T-helper 22 cell (primary cell): ENCODE results near the gene MINDY3.
"Not testable (repeated sequence)": the region's sequence is repeated elsewhere in the genome, so short reads cannot be mapped to it uniquely, and the experiment has no call there.

Source experiments
- DNase-seq: peaks from one replicate; pipeline ENCODE4 v3.0.0-alpha.2; 2020; ENCODE audit warnings: low read depth

MINDY3 gene

GRCh38 chr10:15780353-15781135 lies 79.8 kb downstream of the MINDY3 start:
- DNase-seq: no peak

- DNase-seq: no peak
Observed at GRCh38 chr10:15775513-15775912, 84.8 kb downstream of the MINDY3 start.

GRCh38 chr10:15774534-15774933 lies 85.8 kb downstream of the MINDY3 start:
- DNase-seq: not testable (repeated sequence)

DNA sequence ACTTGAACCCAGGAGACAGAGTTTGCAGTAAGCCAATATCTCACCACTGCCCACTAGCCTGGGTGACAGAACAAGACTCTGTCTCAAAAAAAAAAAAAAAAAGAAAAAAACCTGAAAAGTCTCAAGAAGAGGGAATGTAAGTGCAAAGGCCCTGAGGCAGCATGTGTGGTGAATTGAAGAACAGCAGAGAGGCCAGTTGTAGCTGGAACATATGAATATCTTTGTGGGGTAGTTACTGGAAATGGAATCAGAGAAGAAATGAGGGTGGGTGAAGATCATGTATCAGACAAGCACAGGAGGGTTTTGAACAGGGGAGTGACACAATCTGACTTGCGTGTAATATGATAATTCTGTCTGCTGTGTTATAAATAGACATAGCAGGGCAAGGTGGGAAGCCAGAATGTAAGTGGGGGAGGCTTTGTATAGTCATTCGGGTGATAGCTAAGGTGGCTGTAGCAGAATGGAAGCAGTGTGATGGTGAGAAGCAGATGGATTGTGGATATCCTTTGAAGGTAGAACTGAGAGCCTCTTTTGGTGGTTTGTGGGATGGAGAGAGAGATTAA lies 95.3 kb downstream of the MINDY3 start:
- no peak for DNase-seq

DNA sequence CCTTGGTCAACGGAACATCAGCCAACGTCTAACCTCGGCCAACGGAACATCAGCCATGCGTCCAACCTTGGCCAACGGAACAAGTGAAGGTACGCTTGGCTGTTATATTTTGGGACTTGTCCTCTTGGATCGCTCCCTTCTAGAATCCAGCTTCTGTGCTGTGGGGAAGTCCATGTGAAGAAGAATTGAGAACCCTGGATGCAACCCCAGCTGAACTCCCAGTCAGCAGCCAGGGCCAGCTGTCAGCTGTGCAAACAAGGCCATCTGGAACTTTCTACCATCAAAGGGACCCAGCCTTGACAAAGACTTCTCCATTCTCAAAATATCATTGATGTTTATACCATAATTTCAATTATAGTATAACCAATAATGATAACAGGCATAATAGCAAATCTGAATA lies 97.3 kb downstream of the MINDY3 start:
- DNase-seq: no peak

DNA sequence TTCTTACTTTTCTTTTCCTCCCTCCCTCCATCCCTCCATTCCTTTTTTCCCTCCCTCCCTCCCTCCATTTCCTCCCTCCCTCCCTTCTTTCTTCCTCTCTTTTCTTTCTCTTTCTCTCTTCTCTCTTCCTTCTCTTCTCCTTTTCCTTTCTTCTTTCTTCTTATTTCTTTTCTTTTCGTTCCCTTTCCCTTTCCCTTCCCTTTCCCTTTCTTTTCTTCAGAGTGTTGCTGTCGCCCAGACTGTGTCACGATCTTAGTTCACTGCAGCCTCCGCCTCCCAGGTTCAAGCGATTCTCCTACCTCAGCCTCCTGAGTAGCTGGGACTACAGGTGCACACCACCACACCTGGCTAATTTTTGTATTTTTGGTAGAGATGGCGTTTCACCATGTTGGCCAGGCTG lies 98.1 kb downstream of the MINDY3 start:
- not testable (repeated sequence) for DNase-seq

DNA sequence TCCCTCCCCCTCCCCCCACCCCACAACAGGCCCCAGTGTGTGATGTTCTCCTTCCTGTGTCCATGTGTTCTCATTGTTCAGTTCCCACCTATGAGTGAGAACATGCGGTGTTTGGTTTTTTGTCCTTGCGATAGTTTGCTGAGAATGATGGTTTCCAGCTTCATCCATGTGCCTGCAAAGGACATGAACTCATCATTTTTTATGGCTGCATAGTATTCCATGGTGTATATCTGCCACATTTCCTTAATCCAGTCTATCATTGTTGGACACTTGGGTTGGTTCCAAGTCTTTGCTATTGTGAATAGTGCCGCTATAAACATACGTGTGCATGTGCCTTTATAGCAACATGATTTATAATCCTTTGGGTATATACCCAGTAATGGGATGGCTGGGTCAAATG lies 99.1 kb downstream of the MINDY3 start:
- not testable (repeated sequence) for DNase-seq

GRCh38 chr10:15760681-15761080 lies 99.6 kb downstream of the MINDY3 start:
- no peak for DNase-seq

DNA sequence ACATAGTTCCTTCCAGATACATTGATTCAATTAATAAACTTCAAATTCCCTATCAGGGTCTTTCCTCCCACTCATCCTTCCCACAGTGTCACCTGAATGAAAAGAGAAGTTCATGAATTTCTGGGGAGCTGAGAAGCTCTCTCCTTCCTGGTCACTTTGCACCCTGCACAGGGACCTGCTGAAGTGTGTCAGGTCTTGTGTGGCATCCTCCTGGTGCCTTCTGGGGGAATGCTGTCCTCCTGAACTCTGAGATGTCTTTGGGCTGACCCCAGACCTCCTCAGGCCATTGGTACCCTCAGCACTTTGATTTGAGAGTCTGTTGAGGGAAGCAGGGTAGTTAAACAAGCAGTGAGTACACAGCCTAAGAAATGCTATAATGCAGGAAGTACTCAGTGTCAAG lies 101.0 kb downstream of the MINDY3 start:
- no peak for DNase-seq

DNA sequence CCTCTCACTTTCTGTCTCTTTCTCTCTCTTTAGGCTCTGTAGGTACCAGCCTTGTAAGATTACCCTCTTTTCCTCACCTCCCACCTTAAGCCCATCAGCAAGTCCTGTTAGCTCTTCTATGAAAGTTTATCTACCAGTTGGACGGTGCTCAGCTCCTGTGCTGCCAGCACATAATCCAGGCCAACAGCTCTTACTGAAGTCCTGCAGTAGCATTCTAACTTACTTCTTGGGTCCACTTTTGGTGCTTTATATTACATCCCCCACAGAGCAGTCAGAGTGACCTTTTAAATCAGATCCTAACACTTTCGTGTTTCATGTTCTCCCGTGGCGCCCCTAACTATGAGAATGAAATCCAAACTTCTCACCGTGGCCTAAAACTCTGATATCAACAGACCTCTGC lies 101.7 kb downstream of the MINDY3 start:
- no peak for DNase-seq

- DNase-seq: no peak
Observed at GRCh38 chr10:15754937-15755336, 105.4 kb downstream of the MINDY3 start.

DNA sequence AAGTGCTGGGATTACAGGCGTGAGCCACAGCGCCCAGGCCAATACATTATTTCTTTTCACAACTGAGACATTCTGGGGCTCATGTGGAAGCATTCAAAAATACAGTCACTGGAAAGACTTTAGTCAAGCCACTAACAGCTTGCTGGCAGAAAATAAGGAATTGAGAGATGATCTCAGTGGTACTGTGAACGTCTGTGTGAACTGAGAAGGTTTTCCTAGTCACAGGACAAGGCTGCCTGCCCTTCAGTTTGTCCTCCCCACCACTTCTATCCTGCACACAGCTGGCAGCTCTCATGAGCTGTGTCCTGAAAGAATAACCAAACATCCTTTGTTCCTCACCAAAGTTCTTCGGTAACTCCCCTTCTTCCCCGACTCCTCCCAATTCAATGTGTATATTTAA lies 109.3 kb downstream of the MINDY3 start:
- DNase-seq: no peak

DNA sequence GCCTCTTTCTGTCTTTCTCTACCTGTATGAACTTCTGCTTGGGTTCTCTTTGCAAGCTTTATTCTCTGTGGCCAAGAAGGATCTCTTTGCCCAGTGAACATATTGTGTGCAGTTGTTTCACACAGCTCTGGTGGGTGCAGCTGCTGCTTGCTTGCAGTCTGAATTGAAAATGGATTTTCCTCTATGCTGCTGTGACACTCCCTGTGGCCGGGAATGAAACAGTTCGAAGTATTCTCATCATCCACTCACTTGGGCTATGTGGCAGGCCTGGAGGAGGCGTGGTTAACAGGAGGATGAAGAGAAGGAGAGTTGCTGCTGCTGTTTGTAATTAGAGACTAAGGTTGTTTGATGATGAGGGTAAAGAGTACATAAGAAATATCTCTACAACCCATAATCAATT lies 112.2 kb downstream of the MINDY3 start:
- no peak for DNase-seq

DNA sequence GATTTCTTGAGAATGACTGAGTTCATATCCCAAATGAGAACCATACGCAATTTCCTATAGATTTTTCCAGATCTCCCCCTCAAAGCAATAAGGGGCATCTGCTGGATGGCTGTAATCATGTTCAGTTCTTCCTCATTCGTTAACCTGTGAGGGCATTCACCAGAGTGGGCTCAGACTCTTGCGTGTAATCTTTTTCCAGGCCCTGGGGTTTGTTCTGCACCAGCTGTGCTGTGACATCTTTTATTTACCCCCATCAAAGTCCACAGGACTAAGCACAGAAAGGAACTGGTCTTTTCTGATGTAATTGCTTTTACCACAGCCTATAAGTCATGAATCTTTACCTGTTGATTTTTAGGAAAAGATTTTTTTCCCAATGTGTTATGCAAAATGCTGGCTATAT lies 112.7 kb downstream of the MINDY3 start:
- DNase-seq: no peak

DNA sequence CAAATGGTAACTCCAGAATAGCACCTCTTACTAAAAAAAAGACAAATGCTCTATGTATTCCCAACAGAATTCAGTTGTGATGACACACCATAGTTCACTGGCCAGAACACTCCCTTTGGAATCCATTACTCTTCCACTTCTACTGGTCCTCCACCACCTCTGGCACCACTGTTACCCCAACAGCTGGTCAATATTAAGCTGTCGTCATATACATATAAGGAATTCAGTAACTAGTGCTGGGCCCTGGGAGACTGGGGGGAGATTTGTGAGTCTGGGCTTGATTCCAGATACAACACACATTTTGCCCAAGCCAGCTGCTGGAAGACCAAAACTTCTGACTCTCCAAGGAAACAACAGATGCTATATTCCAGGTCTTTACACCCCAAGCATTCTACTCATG lies 114.6 kb downstream of the MINDY3 start:
- no peak for DNase-seq

DNA sequence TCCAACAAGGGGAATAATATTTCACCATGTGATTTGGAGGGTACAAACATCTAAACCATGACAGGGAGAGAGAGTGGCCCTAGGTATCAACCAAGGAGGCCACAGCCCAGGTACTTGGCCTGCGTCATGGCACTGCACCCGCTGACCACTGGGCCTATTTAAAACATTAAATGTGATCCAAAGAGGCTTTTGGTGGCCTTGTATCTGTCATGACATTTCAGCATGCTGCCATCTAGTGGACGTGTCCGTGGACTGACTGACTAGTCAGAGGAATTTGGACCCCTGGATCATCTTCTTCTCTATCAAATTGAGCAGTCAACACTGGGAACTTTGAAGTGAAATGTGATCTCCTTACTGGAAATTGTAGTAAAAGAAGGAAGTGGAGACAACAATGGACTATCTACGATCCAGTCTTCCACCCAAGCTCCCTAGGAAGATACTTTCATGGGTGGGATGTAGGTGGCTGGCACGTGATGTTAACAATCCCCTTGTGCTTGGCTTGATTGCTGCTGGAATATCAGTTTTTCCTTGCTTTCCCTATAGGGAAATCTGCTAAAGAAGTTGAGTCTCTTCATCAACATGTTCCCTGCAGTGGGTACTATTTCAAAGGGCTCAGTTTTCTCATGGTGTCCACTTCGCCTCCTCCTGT lies 116.0 kb downstream of the MINDY3 start:
- no peak for DNase-seq

- no peak for DNase-seq
Observed at GRCh38 chr10:15743443-15743842, 116.9 kb downstream of the MINDY3 start.

DNA sequence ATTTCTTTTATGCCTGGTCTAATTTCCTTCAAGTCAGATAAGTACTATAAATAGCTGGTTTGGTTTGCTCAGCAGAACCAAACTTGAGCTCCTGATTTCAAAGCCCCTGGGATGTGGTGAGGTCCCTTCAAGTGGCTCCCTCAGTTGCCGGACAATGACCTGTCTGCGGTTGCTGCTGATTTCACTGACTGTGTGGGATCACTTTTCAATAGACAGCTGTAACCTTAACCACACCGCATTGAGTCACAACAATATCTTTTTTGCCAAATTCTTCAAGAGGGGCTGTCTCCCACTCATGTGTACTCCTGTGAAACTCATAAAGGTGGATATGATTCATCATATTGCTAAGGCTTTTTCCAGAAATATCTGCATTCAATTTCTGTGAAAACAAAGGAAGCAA lies 117.5 kb downstream of the MINDY3 start:
- DNase-seq: no peak

- DNase-seq: no peak
Observed at GRCh38 chr10:15742102-15742501, 118.2 kb downstream of the MINDY3 start.

DNA sequence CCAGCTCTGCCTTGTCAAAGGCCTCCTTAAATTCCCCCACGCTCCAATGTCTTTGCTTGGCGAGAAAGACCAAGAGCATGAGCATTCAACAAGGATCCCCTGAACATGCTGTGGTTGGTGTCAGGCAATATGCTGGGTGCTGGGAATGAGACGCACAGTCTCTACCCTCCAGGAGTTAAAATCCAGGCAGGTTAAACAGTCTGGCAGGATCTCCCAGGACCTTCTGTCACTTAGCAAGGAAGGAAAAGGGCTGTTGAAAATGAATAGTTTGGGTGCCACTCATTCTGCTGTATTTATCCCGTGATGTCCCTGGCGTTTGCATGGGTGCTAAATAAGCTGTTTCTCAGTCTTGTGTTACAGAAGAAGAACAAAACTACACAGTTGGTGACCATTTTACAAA lies 118.7 kb downstream of the MINDY3 start:
- no peak for DNase-seq

- no peak for DNase-seq
Observed at GRCh38 chr10:15740261-15740660, 120.0 kb downstream of the MINDY3 start.

DNA sequence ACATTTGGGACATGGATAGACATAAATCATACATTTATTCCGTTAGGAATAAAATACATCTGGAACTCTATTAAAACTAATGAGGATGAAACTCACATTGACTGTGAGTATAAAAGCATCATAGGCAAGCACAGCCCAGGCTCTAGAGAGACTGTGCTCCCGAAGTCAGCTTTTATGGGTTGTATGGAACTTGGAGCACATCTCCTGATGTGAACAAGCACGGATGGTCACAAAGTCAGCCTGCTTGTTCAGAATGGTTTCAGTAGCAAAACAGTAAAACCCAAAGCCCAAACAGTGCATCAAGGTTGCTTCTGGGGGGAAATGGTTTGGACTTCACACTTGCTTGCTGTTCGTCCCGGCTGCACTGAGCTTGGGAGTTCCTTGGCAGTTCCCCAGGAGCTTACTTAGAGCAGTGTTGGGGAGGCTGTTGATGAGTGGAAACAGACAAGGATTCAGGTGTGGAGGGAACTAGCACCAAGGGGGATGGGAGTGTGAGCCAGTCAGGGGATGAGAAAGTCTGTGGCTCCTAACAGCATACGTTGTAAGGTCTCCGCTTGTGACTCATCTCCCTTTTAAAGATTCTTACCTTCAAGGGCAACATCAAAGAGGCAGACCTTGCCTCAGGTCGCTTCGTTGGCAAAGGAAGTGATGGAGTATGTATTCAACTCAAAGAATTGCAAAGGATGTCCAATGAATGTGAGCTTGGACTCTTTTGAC lies 120.9 kb downstream of the MINDY3 start:
- no peak for DNase-seq
